Small intestine (tissue), 16 donors: Measurements from ENCODE around the gene NSRP1. TPM values are rescaled to one million over a fixed set of nuclear protein-coding genes. Genes with fewer than 3 reads are reported as not detected.

Source experiments
- DNase-seq, 2 donors: peaks; one replicate each; pipeline versions ENCODE4 v3.0.0 to v3.0.0-alpha.2; 2013
- FAIRE-seq: peaks from 2 replicates; lab custom pipeline; 2012; peaks lifted over from hg19 to GRCh38; lab: Jason Lieb, UNC
- H3K27ac ChIP-seq, 3 donors: one replicate each; pipeline ENCODE4 v1.5.1; 2013; ENCODE audit warnings: low read length in 2 of 3, mild to moderate bottlenecking in 2 of 3, control low read depth in 1 of 3, inconsistent platforms in 1 of 3, low read depth in 1 of 3, moderate library complexity in 1 of 3
- H3K27me3 ChIP-seq, 3 donors: one replicate each; pipeline ENCODE4 v1.6.1; 2013; ENCODE audit warnings: low read length in 3 of 3, inconsistent platforms in 1 of 3; ENCODE audit not compliant: control insufficient read depth in 3 of 3, insufficient read depth in 3 of 3
- H3K36me3 ChIP-seq, 3 donors: one replicate each; pipeline ENCODE4 v1.6.1; 2013; ENCODE audit warnings: low read length in 3 of 3, inconsistent platforms in 1 of 3, low read depth in 1 of 3, mild to moderate bottlenecking in 1 of 3, moderate library complexity in 1 of 3; ENCODE audit not compliant: control insufficient read depth in 3 of 3, insufficient read depth in 2 of 3
- H3K4me1 ChIP-seq, 3 donors: one replicate each; pipeline ENCODE4 v1.6.1; 2013; ENCODE audit warnings: low read length in 2 of 3, inconsistent platforms in 1 of 3, low read depth in 1 of 3, mild to moderate bottlenecking in 1 of 3, moderate library complexity in 1 of 3; ENCODE audit not compliant: control insufficient read depth in 3 of 3, insufficient read depth in 2 of 3
- H3K4me3 ChIP-seq, 3 donors: one replicate each; pipeline ENCODE4 v1.5.1; 2013; ENCODE audit warnings: low read length in 3 of 3, control low read depth in 1 of 3, inconsistent platforms in 1 of 3, low read depth in 1 of 3, mild to moderate bottlenecking in 1 of 3, moderate library complexity in 1 of 3
- H3K9me3 ChIP-seq, 2 donors: one replicate each; pipeline ENCODE4 v1.6.1; 2013; ENCODE audit warnings: low read depth in 1 of 2, low read length in 1 of 2; ENCODE audit not compliant: control insufficient read depth in 2 of 2, insufficient read depth in 1 of 2
- WGBS, 3 donors: extraction: QIAGEN DNeasy Blood & Tissue Kit; methylation state at CpG; one replicate each; pipeline ENCODE4 v1.1.7; 2013; 5-methylcytosine and 5-hydroxymethylcytosine counted together
- long read RNA-seq, 10 donors: transcript quantifications; one replicate each; lab custom pipeline, GENCODE V29; 2026
- polyA plus RNA-seq, 4 donors: library from polyadenylated mRNA; stranded (reverse) in 3 of 4; unstranded in 1 of 4; fragments of 200-250 nt in 3 of 4; fragments of 120-200 nt in 1 of 4; gene quantifications; one replicate each; pipeline versions ENCODE4 v1.2.1 to v1.2.3, GENCODE V29; 2013
- donor health status: healthy with polysubstance abuse.
- donor health status: control.
- donor health status: control.
- donor health status: Bipolar disorder and iron deficiency.
- donor health status: healthy.

NSRP1 gene, protein sequence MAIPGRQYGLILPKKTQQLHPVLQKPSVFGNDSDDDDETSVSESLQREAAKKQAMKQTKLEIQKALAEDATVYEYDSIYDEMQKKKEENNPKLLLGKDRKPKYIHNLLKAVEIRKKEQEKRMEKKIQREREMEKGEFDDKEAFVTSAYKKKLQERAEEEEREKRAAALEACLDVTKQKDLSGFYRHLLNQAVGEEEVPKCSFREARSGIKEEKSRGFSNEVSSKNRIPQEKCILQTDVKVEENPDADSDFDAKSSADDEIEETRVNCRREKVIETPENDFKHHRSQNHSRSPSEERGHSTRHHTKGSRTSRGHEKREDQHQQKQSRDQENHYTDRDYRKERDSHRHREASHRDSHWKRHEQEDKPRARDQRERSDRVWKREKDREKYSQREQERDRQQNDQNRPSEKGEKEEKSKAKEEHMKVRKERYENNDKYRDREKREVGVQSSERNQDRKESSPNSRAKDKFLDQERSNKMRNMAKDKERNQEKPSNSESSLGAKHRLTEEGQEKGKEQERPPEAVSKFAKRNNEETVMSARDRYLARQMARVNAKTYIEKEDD
- polyA plus RNA-seq = 10 to 100 TPM; 22.1 to 30.0 (median 26.4) TPM
- long read RNA-seq, donor 1 = 0 reads
- long read RNA-seq, donor 2, partial matches to known transcripts = 0 of 2 reads
- long read RNA-seq, donor 2, other reads (novel, unspliced or antisense) = 0 of 2 reads
- long read RNA-seq, donor 3, partial matches to known transcripts = 0 of 5 reads
- long read RNA-seq, donor 3, other reads (novel, unspliced or antisense) = 0 of 5 reads
- long read RNA-seq, donor 4 = 0 reads
- long read RNA-seq, donor 5, partial matches to known transcripts = 0 of 1 reads
- long read RNA-seq, donor 5, other reads (novel, unspliced or antisense) = 0 of 1 reads
- long read RNA-seq, donor 6, partial matches to known transcripts = 0 of 7 reads
- long read RNA-seq, donor 6, other reads (novel, unspliced or antisense) = 0 of 7 reads
- long read RNA-seq, donor 7, transcript NSRP1-201 (7 exons, 2,541 nt) = major isoform, 9 of 24 reads
- long read RNA-seq, donor 7, partial matches to known transcripts = 12 of 24 reads
- long read RNA-seq, donor 7, other reads (novel, unspliced or antisense) = 0 of 24 reads
- long read RNA-seq, donor 8 = 0 reads
- long read RNA-seq, donor 9, partial matches to known transcripts = 0 of 1 reads
- long read RNA-seq, donor 9, other reads (novel, unspliced or antisense) = 0 of 1 reads
- long read RNA-seq, donor 10, transcript NSRP1-201 (7 exons, 2,541 nt) = major isoform, 12 of 30 reads
- long read RNA-seq, donor 10, partial matches to known transcripts = 13 of 30 reads
- long read RNA-seq, donor 10, other reads (novel, unspliced or antisense) = 0 of 30 reads

- H3K4me1 ChIP-seq = peaks cover 0 to 4% (median 0%) of the 10 kb centered on the region in 3 donors
- peak; percentile 96 to 98 for DNase-seq
- H3K36me3 ChIP-seq = peaks cover 0 to 15% (median 0%) of the 10 kb centered on the region in 3 donors
- FAIRE-seq = no peak
- peak within 1 kb of the TSS; percentile 69 to 96 (median 78) for H3K4me3 ChIP-seq
- H3K27me3 ChIP-seq = no peaks in the 10 kb centered on the region
- H3K27ac ChIP-seq = peak within 1 kb of the TSS; percentile 95 to 98 (median 97)
- WGBS, 3 donors = 0% methylated on average over 47 of the region's 47 CpGs
- no peaks in the 10 kb centered on the region for H3K9me3 ChIP-seq
Observed at GRCh38 chr17:30116661-30117551, at the start of gene NSRP1. Gene NSRP1 (plus strand): TSS chr17:30116816. CDS start chr17:30116844, 28 bp downstream.

GRCh38 chr17:30068465-30068864, 48.2 kb upstream of the NSRP1 start:
- no peaks in the 10 kb centered on the region for H3K36me3 ChIP-seq
- no peak overlapping the region for H3K27ac ChIP-seq
- H3K9me3 ChIP-seq = peaks cover 0 to 10% of the 10 kb centered on the region in 2 donors
- no peak for DNase-seq
- WGBS, 3 donors = 95 to 98% (median 96%) methylated on average over 16 of the region's 16 CpGs
- H3K27me3 ChIP-seq = peaks cover 0 to 3% (median 0%) of the 10 kb centered on the region in 3 donors
- no peaks in the 10 kb centered on the region for H3K4me1 ChIP-seq
- no peak for FAIRE-seq
- H3K4me3 ChIP-seq = no peak overlapping the region

- FAIRE-seq = no peak
- H3K36me3 ChIP-seq = no peaks in the 10 kb centered on the region
- no peak overlapping the region for H3K4me3 ChIP-seq
- 83 to 92% (median 88%) methylated on average over 2 of the region's 2 CpGs for WGBS, 3 donors
- no peak for DNase-seq
- no peaks in the 10 kb centered on the region for H3K4me1 ChIP-seq
- no peak overlapping the region for H3K27ac ChIP-seq
- no peaks in the 10 kb centered on the region for H3K27me3 ChIP-seq
- no peaks in the 10 kb centered on the region for H3K9me3 ChIP-seq
Observed at GRCh38 chr17:30074254-30074653, 42.4 kb upstream of the NSRP1 start.

- FAIRE-seq (no peak), DNase-seq (no peak)
- H3K4me3 ChIP-seq = no peak overlapping the region
Observed at GRCh38 chr17:30074730-30075129, 41.9 kb upstream of the NSRP1 start.

GRCh38 chr17:30082773-30083172, 33.8 kb upstream of the NSRP1 start:
- no peak overlapping the region for H3K4me3 ChIP-seq
- H3K9me3 ChIP-seq = no peaks in the 10 kb centered on the region
- H3K36me3 ChIP-seq = no peaks in the 10 kb centered on the region
- no peaks in the 10 kb centered on the region for H3K4me1 ChIP-seq
- 93 to 95% (median 94%) methylated on average over 5 of the region's 5 CpGs for WGBS, 3 donors
- H3K27me3 ChIP-seq = no peaks in the 10 kb centered on the region
- no peak overlapping the region for H3K27ac ChIP-seq
- FAIRE-seq (no peak), DNase-seq (no peak)

More at GRCh38 chr17:30074730-30075129, 41.9 kb upstream of the NSRP1 start:
- no peaks in the 10 kb centered on the region for H3K36me3 ChIP-seq
- H3K27ac ChIP-seq = no peak overlapping the region
- no peaks in the 10 kb centered on the region for H3K27me3 ChIP-seq
- WGBS, 3 donors = 81 to 88% (median 82%) methylated on average over 2 of the region's 2 CpGs
- no peaks in the 10 kb centered on the region for H3K4me1 ChIP-seq
- H3K9me3 ChIP-seq = no peaks in the 10 kb centered on the region

DNA sequence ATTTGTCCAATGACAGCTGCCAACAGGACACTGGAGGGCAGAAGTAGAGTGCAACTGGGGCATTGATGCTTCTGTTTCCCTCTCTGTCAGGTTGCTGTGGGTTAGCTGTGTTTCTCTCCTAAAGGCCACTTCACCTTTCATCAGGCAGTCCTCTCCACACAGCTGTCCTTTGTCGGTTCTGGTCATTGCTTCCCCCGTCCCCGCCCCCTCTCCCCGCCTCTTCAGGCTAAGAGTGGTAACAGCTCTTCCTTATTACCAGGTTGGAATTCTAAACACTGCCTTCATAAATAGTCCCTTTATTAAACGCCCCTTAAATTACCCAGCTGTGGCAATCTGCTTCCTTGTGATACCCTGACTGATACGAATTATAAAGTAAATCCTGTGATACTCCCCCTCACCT, 31.8 kb upstream of the NSRP1 start:
- Histone ChIP-seq H3K4me3 (no peak overlapping the region), H3K36me3 (no peaks in the 10 kb centered on the region), H3K27ac (no peak overlapping the region), H3K9me3 (no peaks in the 10 kb centered on the region), H3K27me3 (peaks cover 0 to 5% (median 0%) of the 10 kb centered on the region in 3 donors), H3K4me1 (no peaks in the 10 kb centered on the region)
- 17 to 27% (median 23%) methylated on average over 6 of the region's 6 CpGs for WGBS, 3 donors
- DNase-seq (no peak), FAIRE-seq (no peak)

- DNase-seq = no peak
- Histone ChIP-seq H3K4me3 (no peak overlapping the region), H3K27me3 (peaks cover 0 to 11% (median 0%) of the 10 kb centered on the region in 3 donors), H3K4me1 (no peaks in the 10 kb centered on the region), H3K27ac (no peak overlapping the region), H3K36me3 (no peaks in the 10 kb centered on the region), H3K9me3 (no peaks in the 10 kb centered on the region)
- no peak for FAIRE-seq
- WGBS, 3 donors = 86 to 91% (median 89%) methylated on average over 2 of the region's 2 CpGs
Observed at GRCh38 chr17:30086896-30087295, 29.7 kb upstream of the NSRP1 start.
